HepG2 (cell line): ENCODE measurements around the gene LSS. TPM values are rescaled to one million over a fixed set of nuclear protein-coding genes. Genes with fewer than 3 reads are reported as not detected.

ENCODE experiments used
- ATAC-seq: fragments of 200-7000 bp; cut with Tn5 transposase; 3 replicates; pipeline ENCODE4 v1.9.1; 2020; ENCODE audit warnings: mild to moderate bottlenecking, moderate library complexity
- BruUV-seq: library from RNA; stranded (reverse); fragments of 400-500 nt; replicated peaks from 2 replicates; lab custom pipeline; 2021; lab: Mats Ljungman, UMichigan
- CTCF ChIA-PET: fragments of 300-600 bp; formaldehyde crosslinking; extraction: SDS; loops from one replicate; lab custom pipeline; 2021; ENCODE audit warnings: low total read pairs, inconsistent platforms, low intra/inter-chr PET ratio; lab: Yijun Ruan, JAX
- POLR2A ChIA-PET: fragments of 350-600 bp; sonication (Branson Sonifier 250); formaldehyde crosslinking; loops from one replicate; lab custom pipeline; 2020; ENCODE audit warnings: antibody characterized with exemption, inconsistent platforms; lab: Yijun Ruan, JAX
- DNase-seq: peaks from one replicate; pipeline ENCODE4 v3.0.0-alpha.2; 2015; ENCODE audit warnings: low spot score
- FAIRE-seq: peaks from 3 replicates; lab custom pipeline; 2011; peaks lifted over from hg19 to GRCh38; lab: Jason Lieb, UNC
- H2AFZ ChIP-seq: one replicate; pipeline ENCODE4 v1.6.1; 2011; ENCODE audit warnings: low read length, inconsistent platforms
- H3K27ac ChIP-seq: fragments of 300-600 bp; 3 replicates; pipeline ENCODE4 v1.8.0; 2011; ENCODE audit warnings: mixed run types, mild to moderate bottlenecking, mixed read lengths, low read length, inconsistent platforms; ENCODE audit not compliant: insufficient read depth; ENCODE audit errors: extremely low read length
- H3K27me3 ChIP-seq, 2 experiments: fragments of 200-600 bp in 1 of 2; 2 replicates in 1 of 2; 3 replicates in 1 of 2; pipeline versions ENCODE4 v1.6.0 to v1.8.0; 2011; ENCODE audit warnings: low read length in 2 of 2, mild to moderate bottlenecking in 2 of 2, moderate library complexity in 2 of 2, inconsistent platforms in 1 of 2; ENCODE audit not compliant: insufficient read depth in 2 of 2, control insufficient read depth in 1 of 2
- H3K36me3 ChIP-seq, 2 experiments: fragments of 200-600 bp in 1 of 2; replicated peaks in 1 of 2; 2 replicates in 1 of 2; 3 replicates in 1 of 2; pipeline versions ENCODE4 v1.5.1 to v1.8.0; 2011; ENCODE audit warnings: low read length in 2 of 2, inconsistent platforms in 1 of 2; ENCODE audit not compliant: insufficient read depth in 2 of 2, control insufficient read depth in 1 of 2
- H3K4me1 ChIP-seq: 2 replicates; pipeline ENCODE4 v1.5.1; 2012; ENCODE audit warnings: low read length, inconsistent platforms; ENCODE audit not compliant: insufficient read depth
- H3K4me2 ChIP-seq: 2 replicates; pipeline ENCODE4 v1.6.0; 2011; ENCODE audit warnings: low read depth, low read length, inconsistent platforms
- H3K4me3 ChIP-seq, 3 experiments: fragments of 200-600 bp in 1 of 3; sonication (generic), shearing (Covaris generic) in 1 of 3; replicated peaks in 1 of 3; 2 replicates each; pipeline ENCODE4 v1.5.1; 2011 to 2016; ENCODE audit warnings: low read length in 3 of 3, inconsistent platforms in 2 of 3, low read depth in 2 of 3, mild to moderate bottlenecking in 2 of 3, control low read depth in 1 of 3, mixed read lengths in 1 of 3; ENCODE audit not compliant: insufficient read depth in 1 of 3
- H3K79me2 ChIP-seq: one replicate; pipeline ENCODE4 v1.6.1; 2011; ENCODE audit warnings: low read length, inconsistent platforms; ENCODE audit not compliant: insufficient read depth
- H3K9ac ChIP-seq: 2 replicates; pipeline ENCODE4 v1.6.0; 2011; ENCODE audit warnings: mild to moderate bottlenecking, low read depth, low read length, inconsistent platforms; ENCODE audit not compliant: insufficient read depth
- H3K9me3 ChIP-seq: 2 replicates; pipeline ENCODE4 v1.5.1; 2012; ENCODE audit warnings: mild to moderate bottlenecking, low read length
- H4K20me1 ChIP-seq: 2 replicates; pipeline ENCODE4 v1.6.0; 2011; ENCODE audit warnings: inconsistent platforms, mild to moderate bottlenecking, low read length, moderate library complexity; ENCODE audit not compliant: insufficient read depth
- ASH2L ChIP-seq: fragments of 300-600, 200-600 bp; sonication (generic); IDR thresholded peaks from 2 replicates; pipeline ENCODE4 v1.7.0; 2017; ENCODE audit warnings: low read depth, mild to moderate bottlenecking, moderate library complexity, mixed read lengths, low read length; ENCODE audit not compliant: insufficient read length
- HOXA3 ChIP-seq: sonication (generic); formaldehyde crosslinking; IDR thresholded peaks from 2 replicates; pipeline ENCODE4 v1.5.0; 2020; ENCODE audit warnings: missing genetic modification reagents
- SOX13 ChIP-seq, 3 experiments: fragments of 450-650 bp in 1 of 3; sonication (generic) in 1 of 3; formaldehyde crosslinking in 1 of 3; IDR thresholded peaks in 2 of 3; conservative IDR thresholded peaks in 1 of 3; 2 replicates each; pipeline versions ENCODE4 v1.5.0 to v1.6.1; 2016 to 2020; ENCODE audit warnings: antibody characterized with exemption in 1 of 3, mild to moderate bottlenecking in 1 of 3, missing compliant biosample characterization in 1 of 3, missing genetic modification reagents in 1 of 3, moderate library complexity in 1 of 3
- ZBTB8A ChIP-seq: sonication (generic); formaldehyde crosslinking; IDR thresholded peaks from 2 replicates; pipeline ENCODE4 v1.4.0; 2020; ENCODE audit warnings: mild to moderate bottlenecking, low read depth, missing genetic modification reagents, borderline replicate concordance
- ZNF678 ChIP-seq: sonication (generic); formaldehyde crosslinking; IDR thresholded peaks from 2 replicates; pipeline ENCODE4 v1.4.0; 2020; ENCODE audit warnings: mild to moderate bottlenecking, missing genetic modification reagents
- ZNF768 ChIP-seq: sonication (generic); formaldehyde crosslinking; IDR thresholded peaks from 2 replicates; pipeline ENCODE4 v1.4.0; 2020; ENCODE audit warnings: missing genetic modification reagents
- WGBS: methylation state at CpG from one replicate; pipeline ENCODE4 v1.1.6; 2017; ENCODE audit warnings: low lambda C conversion rate; 5-methylcytosine and 5-hydroxymethylcytosine counted together
- in situ Hi-C: cut with HindIII; loops from 2 replicates; pipeline ENCODE4 v1.10.0; 2017; ENCODE audit warnings: low pct_unique_long_range_greater_than_20kb; ENCODE audit not compliant: extremely low pct_ligation_motif_present
- intact Hi-C: fragments of 100-400 bp; cut with micrococcal nuclease; formaldehyde crosslinking; loops from one replicate; pipeline ENCODE4 v1.10.0; 2022; ENCODE audit not compliant: unreplicated experiment
- polyA plus RNA-seq, 8 experiments: library from polyadenylated mRNA; depleted of rRNA in 3 of 8; stranded (reverse) in 7 of 8; unstranded in 1 of 8; fragments of >200 nt; fragmentation: Illumina TruSeq in 4 of 8; extraction: Trizol in 4 of 8; gene quantifications; 2 replicates each; pipeline versions ENCODE4 v1.2.1 to v1.2.3, GENCODE V29; 2011 to 2016; ENCODE audit warnings: low read depth in 4 of 8, missing spikeins in 1 of 8, mixed read lengths in 1 of 8; ENCODE audit not compliant: insufficient read depth in 1 of 8
- total RNA-seq, 5 experiments: library from RNA; depleted of rRNA; stranded (reverse); fragments of >200 nt; fragmentation: Illumina TruSeq; extraction: Trizol; gene quantifications; 2 replicates each; pipeline ENCODE4 v1.2.3, GENCODE V29; 2016; ENCODE audit warnings: low read depth in 1 of 5
- TF ChIP-seq, protein P1 (sequence below): sonication (generic); formaldehyde crosslinking; IDR thresholded peaks from 2 replicates; pipeline ENCODE4 v1.8.1; 2022; ENCODE audit warnings: mild to moderate bottlenecking, missing genetic modification reagents
- TF ChIP-seq, protein P2 (sequence below): sonication (generic); formaldehyde crosslinking; IDR thresholded peaks from 2 replicates; pipeline ENCODE4 v1.4.0; 2020; ENCODE audit warnings: missing genetic modification reagents, mild to moderate bottlenecking, borderline replicate concordance

The LSS gene
- total and polyA plus RNA-seq, 2 of the 13 experiments (the other 11 are each of a cell fraction or from before 2014, with no cell fraction given) = 72.6 to 113 TPM

DNA sequence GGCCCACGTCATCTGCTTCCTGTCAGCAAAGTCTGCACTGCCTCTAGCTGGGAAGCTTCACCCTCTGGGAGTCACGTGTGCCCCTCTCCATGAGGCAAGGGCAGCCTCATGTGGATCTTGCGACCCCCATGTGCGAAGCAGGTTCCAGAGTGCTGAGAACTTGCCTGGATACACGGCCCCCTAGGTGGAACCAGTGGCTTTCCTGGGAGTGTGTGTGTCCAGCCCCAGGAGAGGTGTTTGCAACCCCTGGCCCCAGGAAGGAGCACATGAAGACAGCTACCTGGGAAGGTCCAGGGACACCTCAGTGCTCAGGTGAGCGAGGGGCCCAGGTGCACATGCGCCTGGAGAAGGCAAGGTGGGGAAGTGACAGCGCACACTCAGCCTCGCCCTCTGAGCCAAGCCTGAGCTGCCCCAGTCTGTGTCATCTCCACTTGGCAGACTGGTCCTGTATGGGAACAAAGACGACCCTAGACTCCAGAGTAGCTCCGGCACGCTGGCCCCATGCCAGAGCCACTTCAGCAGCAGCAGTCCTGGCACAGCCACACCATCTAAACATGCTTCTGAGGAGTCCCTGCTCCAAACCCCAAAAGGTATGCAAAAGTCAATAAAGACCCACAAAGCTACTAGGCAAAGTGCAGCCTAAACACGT, 8.9 kb downstream of the LSS start:
- intact Hi-C loops = loop anchor here (10.0 kb wide), 1 partner anchor 65 kb away; the partner anchor contains the start of genes MCM3AP and YBEY
- POLR2A ChIA-PET = no interaction called here

More for the DNA sequence above, 8.9 kb downstream of the LSS start:
- H3K79me2 ChIP-seq = peaks cover 46% of the 10 kb centered on the region
- no peak overlapping the region for H3K9ac ChIP-seq
- H3K27me3 ChIP-seq = no peaks in the 10 kb centered on the region
- ATAC-seq (no peak), FAIRE-seq (no peak), DNase-seq (no peak)
- no TSS peak for BruUV-seq
- CTCF ChIA-PET = no interaction called here
- in situ Hi-C loops = no loop called here
- no peak overlapping the region for H3K4me3 ChIP-seq
- no peaks in the 10 kb centered on the region for H3K9me3 ChIP-seq
- 96% methylated on average over 6 of the region's 13 CpGs for WGBS
- no peak overlapping the region for H2AFZ ChIP-seq
- H3K4me1 ChIP-seq = peaks cover 11% of the 10 kb centered on the region
- peaks cover 14 to 67% of the 10 kb centered on the region in 2 experiments for H3K36me3 ChIP-seq
- H4K20me1 ChIP-seq = peaks cover 12% of the 10 kb centered on the region
- H3K4me2 ChIP-seq = no peak overlapping the region
- H3K27ac ChIP-seq = no peak overlapping the region
- TF ChIP-seq, protein P1, sequence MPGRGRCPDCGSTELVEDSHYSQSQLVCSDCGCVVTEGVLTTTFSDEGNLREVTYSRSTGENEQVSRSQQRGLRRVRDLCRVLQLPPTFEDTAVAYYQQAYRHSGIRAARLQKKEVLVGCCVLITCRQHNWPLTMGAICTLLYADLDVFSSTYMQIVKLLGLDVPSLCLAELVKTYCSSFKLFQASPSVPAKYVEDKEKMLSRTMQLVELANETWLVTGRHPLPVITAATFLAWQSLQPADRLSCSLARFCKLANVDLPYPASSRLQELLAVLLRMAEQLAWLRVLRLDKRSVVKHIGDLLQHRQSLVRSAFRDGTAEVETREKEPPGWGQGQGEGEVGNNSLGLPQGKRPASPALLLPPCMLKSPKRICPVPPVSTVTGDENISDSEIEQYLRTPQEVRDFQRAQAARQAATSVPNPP (CRISPR knock-in tag) = no peak
- TF ChIP-seq HOXA3 = no peak
- TF ChIP-seq ZNF678 = no peak
- TF ChIP-seq ASH2L = no peak
- no peak for TF ChIP-seq ZNF768
- TF ChIP-seq, protein P2, sequence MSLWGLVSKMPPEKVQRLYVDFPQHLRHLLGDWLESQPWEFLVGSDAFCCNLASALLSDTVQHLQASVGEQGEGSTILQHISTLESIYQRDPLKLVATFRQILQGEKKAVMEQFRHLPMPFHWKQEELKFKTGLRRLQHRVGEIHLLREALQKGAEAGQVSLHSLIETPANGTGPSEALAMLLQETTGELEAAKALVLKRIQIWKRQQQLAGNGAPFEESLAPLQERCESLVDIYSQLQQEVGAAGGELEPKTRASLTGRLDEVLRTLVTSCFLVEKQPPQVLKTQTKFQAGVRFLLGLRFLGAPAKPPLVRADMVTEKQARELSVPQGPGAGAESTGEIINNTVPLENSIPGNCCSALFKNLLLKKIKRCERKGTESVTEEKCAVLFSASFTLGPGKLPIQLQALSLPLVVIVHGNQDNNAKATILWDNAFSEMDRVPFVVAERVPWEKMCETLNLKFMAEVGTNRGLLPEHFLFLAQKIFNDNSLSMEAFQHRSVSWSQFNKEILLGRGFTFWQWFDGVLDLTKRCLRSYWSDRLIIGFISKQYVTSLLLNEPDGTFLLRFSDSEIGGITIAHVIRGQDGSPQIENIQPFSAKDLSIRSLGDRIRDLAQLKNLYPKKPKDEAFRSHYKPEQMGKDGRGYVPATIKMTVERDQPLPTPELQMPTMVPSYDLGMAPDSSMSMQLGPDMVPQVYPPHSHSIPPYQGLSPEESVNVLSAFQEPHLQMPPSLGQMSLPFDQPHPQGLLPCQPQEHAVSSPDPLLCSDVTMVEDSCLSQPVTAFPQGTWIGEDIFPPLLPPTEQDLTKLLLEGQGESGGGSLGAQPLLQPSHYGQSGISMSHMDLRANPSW (CRISPR knock-in tag) = no peak
- TF ChIP-seq ZBTB8A = no peak
- TF ChIP-seq SOX13 (IDR thresholded peaks at IDR 0.05) = no peak
- no peak for TF ChIP-seq SOX13 (CRISPR knock-in tag; conservative IDR thresholded peaks at IDR 0.05 in 1 of 2, IDR thresholded peaks at IDR 0.05 in 1 of 2)
- TF ChIP-seq, all 625 proteins: peak for 0
